Measurements from ENCODE around the gene NXPH4. TPM values are rescaled to one million over a fixed set of nuclear protein-coding genes. Genes with fewer than 3 reads are reported as not detected.

Gene NXPH4
- total and polyA plus RNA-seq, 7 experiments from 2014 or later: 0.31 TPM; not detected in 6

DNA sequence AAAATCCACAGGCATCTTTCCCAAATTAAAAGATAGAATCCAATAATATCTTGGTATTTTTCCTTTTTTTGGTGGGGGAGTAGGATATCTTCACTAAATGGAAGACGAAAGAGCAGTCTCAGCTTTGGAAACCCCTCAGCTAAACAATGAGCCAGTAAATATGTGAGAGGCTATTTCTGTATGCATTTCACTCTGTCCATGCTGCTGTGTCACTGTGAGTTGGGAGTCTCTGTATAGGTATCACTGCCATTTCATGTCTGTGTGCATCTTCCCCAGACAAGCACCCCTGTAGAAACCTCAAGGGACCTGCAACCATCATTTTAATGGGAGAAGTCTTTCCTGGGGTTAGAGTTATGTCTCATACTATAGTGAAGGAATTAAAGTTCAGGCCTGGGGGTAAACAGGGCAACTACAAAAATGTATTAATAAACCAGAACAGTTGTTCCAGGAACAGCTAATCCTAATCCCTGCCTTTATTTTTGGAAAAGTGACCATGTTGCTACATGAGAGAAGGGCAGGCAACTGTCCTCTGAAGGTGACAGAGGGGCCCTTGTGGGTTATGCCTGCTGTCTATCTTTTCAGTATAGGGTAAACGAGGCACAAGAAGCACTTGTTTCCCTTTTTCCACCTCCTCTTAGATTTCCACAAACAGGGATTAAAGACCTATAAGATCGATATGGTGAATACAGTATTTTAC, 45.7 kb downstream of the NXPH4 start:
- H3K4me1 Mint-ChIP-seq: peaks cover 0 to 5% (median 0%) of the 10 kb centered on the region in 7 donors
- CTCF ChIA-PET: interaction anchor here (0.6 to 2.2 kb wide), 3 partner anchors 18 to 190 kb away, joined by 3 to 6 read pairs (median 5); no protein-coding TSS in a partner anchor
- no peak for DNase-seq
- H3K4me1 ChIP-seq (ENCODE audit: control insufficient read depth in 2 of 2, insufficient read depth in 2 of 2, low read length in 2 of 2): no peaks in the 10 kb centered on the region
- no peaks in the 10 kb centered on the region for H3K27me3 Mint-ChIP-seq
- intact Hi-C loops (cut with micrococcal nuclease): no loop called here
- POLR2A ChIA-PET: no interaction called here
- H3K9me3 ChIP-seq (ENCODE audit: control insufficient read depth in 2 of 3, low read length in 3 of 3): no peaks in the 10 kb centered on the region
- H3K9me3 Mint-ChIP-seq: no peaks in the 10 kb centered on the region
- no peaks in the 10 kb centered on the region for H3K27me3 ChIP-seq (ENCODE audit: control insufficient read depth in 2 of 2, insufficient read depth in 2 of 2, low read length in 2 of 2)
- no peak for ATAC-seq
- H3K27ac Mint-ChIP-seq: no peak overlapping the region
- no peak overlapping the region for H3K4me3 Mint-ChIP-seq
- no peak overlapping the region for H3K27ac ChIP-seq (ENCODE audit: low read depth, low read length)
- H3K36me3 Mint-ChIP-seq: peaks cover 7 to 61% (median 31%) of the 10 kb centered on the region in 5 donors
- H3K4me3 ChIP-seq (ENCODE audit: low read length): no peak overlapping the region
- H3K36me3 ChIP-seq (ENCODE audit: control insufficient read depth in 2 of 3, insufficient read depth in 3 of 3, low read length in 3 of 3): peaks cover 18 to 77% (median 33%) of the 10 kb centered on the region in 3 experiments

- DNase-seq (no peak), ATAC-seq (no peak)
- ChIA-PET POLR2A (no interaction called here), CTCF (interaction anchor here (1.0 kb wide), 1 partner anchor 17 kb away, joined by 3 read pairs; no protein-coding TSS in a partner anchor)
- H3K36me3 ChIP-seq (ENCODE audit: control insufficient read depth in 2 of 3, insufficient read depth in 3 of 3, low read length in 3 of 3): peaks cover 16 to 78% (median 26%) of the 10 kb centered on the region in 3 experiments
- Mint-ChIP-seq H3K9me3 (no peaks in the 10 kb centered on the region), H3K36me3 (peaks cover 8 to 61% (median 31%) of the 10 kb centered on the region in 5 donors), H3K4me3 (no peak overlapping the region), H3K27ac (no peak overlapping the region), H3K4me1 (peaks cover 0 to 5% (median 0%) of the 10 kb centered on the region in 7 donors), H3K27me3 (no peaks in the 10 kb centered on the region)
- no peaks in the 10 kb centered on the region for H3K9me3 ChIP-seq (ENCODE audit: control insufficient read depth in 2 of 3, low read length in 3 of 3)
- H3K27me3 ChIP-seq (ENCODE audit: control insufficient read depth in 2 of 2, insufficient read depth in 2 of 2, low read length in 2 of 2): no peaks in the 10 kb centered on the region
- intact Hi-C loops (cut with micrococcal nuclease): loop anchor here (1.0 kb wide), 3 partner anchors 17 to 199 kb away; no protein-coding TSS in a partner anchor
- no peak overlapping the region for H3K27ac ChIP-seq (ENCODE audit: low read depth, low read length)
- no peaks in the 10 kb centered on the region for H3K4me1 ChIP-seq (ENCODE audit: control insufficient read depth in 2 of 2, insufficient read depth in 2 of 2, low read length in 2 of 2)
- H3K4me3 ChIP-seq (ENCODE audit: low read length): no peak overlapping the region
These were observed 46.5 kb downstream of the NXPH4 start for GRCh38 chr12:57263096-57263495.

- no peaks in the 10 kb centered on the region for H3K4me1 ChIP-seq (ENCODE audit: control insufficient read depth in 2 of 2, insufficient read depth in 2 of 2, low read length in 2 of 2)
- peaks cover 19 to 73% (median 33%) of the 10 kb centered on the region in 3 experiments for H3K36me3 ChIP-seq (ENCODE audit: control insufficient read depth in 2 of 3, insufficient read depth in 3 of 3, low read length in 3 of 3)
- H3K27ac Mint-ChIP-seq: peak overlapping the region in 3 of 9 donors; percentile 0 to 71 (median 20)
- no peaks in the 10 kb centered on the region for H3K9me3 ChIP-seq (ENCODE audit: control insufficient read depth in 2 of 3, low read length in 3 of 3)
- ATAC-seq (no peak), DNase-seq (no peak)
- H3K9me3 Mint-ChIP-seq: no peaks in the 10 kb centered on the region
- H3K27me3 Mint-ChIP-seq: no peaks in the 10 kb centered on the region
- POLR2A ChIA-PET: no interaction called here
- no peaks in the 10 kb centered on the region for H3K27me3 ChIP-seq (ENCODE audit: control insufficient read depth in 2 of 2, insufficient read depth in 2 of 2, low read length in 2 of 2)
- no peak overlapping the region for H3K4me3 Mint-ChIP-seq
- CTCF ChIA-PET: interaction anchor here (1.0 to 1.7 kb wide), 3 partner anchors 10 to 189 kb away, joined by 3 to 4 read pairs (median 3); no protein-coding TSS in a partner anchor
- no peak overlapping the region for H3K27ac ChIP-seq (ENCODE audit: low read depth, low read length)
- H3K4me1 Mint-ChIP-seq: peaks cover 0 to 9% (median 2%) of the 10 kb centered on the region in 7 donors
- peaks cover 13 to 58% (median 26%) of the 10 kb centered on the region in 5 donors for H3K36me3 Mint-ChIP-seq
- intact Hi-C loops (cut with micrococcal nuclease): no loop called here
- H3K4me3 ChIP-seq (ENCODE audit: low read length): no peak overlapping the region
These were observed 50.1 kb downstream of the NXPH4 start for GRCh38 chr12:57266681-57267080.

- Histone ChIP-seq H3K4me3 (ENCODE audit: low read length) (no peak overlapping the region), H3K4me1 (ENCODE audit: control insufficient read depth in 2 of 2, insufficient read depth in 2 of 2, low read length in 2 of 2) (no peaks in the 10 kb centered on the region), H3K36me3 (ENCODE audit: control insufficient read depth in 2 of 3, insufficient read depth in 3 of 3, low read length in 3 of 3) (peaks cover 13 to 68% (median 32%) of the 10 kb centered on the region in 3 experiments), H3K27me3 (ENCODE audit: control insufficient read depth in 2 of 2, insufficient read depth in 2 of 2, low read length in 2 of 2) (no peaks in the 10 kb centered on the region), H3K9me3 (ENCODE audit: control insufficient read depth in 2 of 3, low read length in 3 of 3) (no peaks in the 10 kb centered on the region), H3K27ac (ENCODE audit: low read depth, low read length) (no peak overlapping the region)
- Mint-ChIP-seq H3K27me3 (no peaks in the 10 kb centered on the region), H3K36me3 (peaks cover 16 to 54% (median 26%) of the 10 kb centered on the region in 5 donors), H3K4me1 (peaks cover 0 to 9% (median 2%) of the 10 kb centered on the region in 7 donors), H3K27ac (peak overlapping the region in 3 of 9 donors; percentile 20 to 90 (median 38)), H3K9me3 (no peaks in the 10 kb centered on the region), H3K4me3 (no peak overlapping the region)
- intact Hi-C loops (cut with micrococcal nuclease): no loop called here
- ATAC-seq: no peak
- no peak for DNase-seq
- CTCF ChIA-PET: no interaction called here
- POLR2A ChIA-PET: no interaction called here
These were observed 51.7 kb downstream of the NXPH4 start for GRCh38 chr12:57268264-57268663.

DNA sequence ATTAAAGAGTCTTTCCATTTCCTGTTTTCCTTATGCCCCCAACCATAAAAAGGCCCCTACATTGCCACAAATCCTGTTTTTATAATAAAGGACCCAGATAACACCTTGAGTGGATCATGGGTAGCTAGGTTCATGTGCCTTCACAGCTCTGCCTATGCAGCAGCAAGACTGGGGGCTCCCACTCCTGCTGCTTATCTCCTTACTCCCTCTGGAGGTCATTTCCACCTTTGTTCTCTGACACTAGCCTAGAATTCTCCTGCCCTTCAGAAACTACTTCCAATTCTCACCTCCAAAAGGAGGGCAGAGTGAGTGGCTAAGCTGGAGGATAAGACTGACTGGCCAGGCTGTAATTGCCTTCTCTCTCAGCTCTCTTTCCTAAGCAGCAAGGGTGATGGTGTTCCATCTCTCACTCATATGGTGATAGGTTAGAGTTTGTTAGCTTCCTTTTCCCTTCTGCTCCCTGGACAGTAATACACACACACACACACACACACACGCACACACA, 54.4 kb downstream of the NXPH4 start:
- H3K4me3 ChIP-seq (ENCODE audit: low read length): no peak overlapping the region
- POLR2A ChIA-PET: interaction anchor here (0.8 kb wide), 1 partner anchor 28 kb away, joined by 3 read pairs; no protein-coding TSS in a partner anchor
- H3K27ac ChIP-seq (ENCODE audit: low read depth, low read length): no peak overlapping the region
- no peaks in the 10 kb centered on the region for H3K4me1 ChIP-seq (ENCODE audit: control insufficient read depth in 2 of 2, insufficient read depth in 2 of 2, low read length in 2 of 2)
- H3K27me3 ChIP-seq (ENCODE audit: control insufficient read depth in 2 of 2, insufficient read depth in 2 of 2, low read length in 2 of 2): no peaks in the 10 kb centered on the region
- Mint-ChIP-seq H3K4me3 (peak overlapping the region in 1 of 10 donors; percentile 10), H3K36me3 (peaks cover 16 to 56% (median 26%) of the 10 kb centered on the region in 5 donors), H3K27me3 (no peaks in the 10 kb centered on the region), H3K27ac (peak overlapping the region in 5 of 9 donors; percentile 8 to 81 (median 70)), H3K9me3 (no peaks in the 10 kb centered on the region), H3K4me1 (peaks cover 0 to 4% (median 2%) of the 10 kb centered on the region in 7 donors)
- intact Hi-C loops (cut with micrococcal nuclease): no loop called here
- H3K9me3 ChIP-seq (ENCODE audit: control insufficient read depth in 2 of 3, low read length in 3 of 3): no peaks in the 10 kb centered on the region
- peaks cover 19 to 68% (median 32%) of the 10 kb centered on the region in 3 experiments for H3K36me3 ChIP-seq (ENCODE audit: control insufficient read depth in 2 of 3, insufficient read depth in 3 of 3, low read length in 3 of 3)
- no peak for DNase-seq
- ATAC-seq: no peak
- CTCF ChIA-PET: no interaction called here

DNA sequence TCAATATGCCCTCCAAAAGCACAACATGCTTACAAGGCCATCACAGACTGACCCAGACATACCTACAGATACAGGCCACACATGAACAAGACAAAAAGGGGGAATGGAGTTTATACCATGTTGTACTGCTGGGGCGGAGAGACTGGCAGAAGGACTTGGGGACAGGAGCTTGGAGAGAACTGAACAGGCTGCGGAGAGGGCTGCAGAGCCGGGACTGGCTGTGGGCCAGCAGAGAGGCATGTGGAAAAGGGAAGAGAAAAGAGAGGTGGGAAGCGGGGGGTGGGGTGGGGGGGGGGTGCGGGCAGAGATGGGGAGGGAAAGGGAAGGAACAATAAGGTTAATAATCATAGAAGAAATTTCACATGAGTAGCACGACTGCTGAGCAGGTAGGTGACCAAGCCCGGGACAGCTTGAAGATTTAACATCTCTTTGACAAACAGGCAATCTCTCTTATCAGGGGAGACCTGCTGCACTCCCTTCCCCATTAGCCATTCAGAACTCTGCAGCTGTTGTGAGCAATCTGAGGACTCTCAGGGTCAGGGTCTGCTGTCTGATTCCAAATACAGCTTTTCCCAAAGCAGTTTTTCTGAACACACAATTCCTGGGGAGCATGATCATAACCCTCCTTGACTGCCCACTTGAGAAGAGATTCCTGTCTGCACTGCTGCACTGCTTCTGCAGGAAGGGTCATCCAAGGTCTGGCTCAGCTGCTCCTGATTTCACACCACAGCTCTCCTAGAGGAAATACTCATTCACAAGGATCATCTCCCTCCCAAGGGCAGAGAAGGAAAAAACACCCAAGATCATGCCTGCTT, 56.0 kb downstream of the NXPH4 start:
- H3K4me1 ChIP-seq (ENCODE audit: control insufficient read depth in 2 of 2, insufficient read depth in 2 of 2, low read length in 2 of 2): no peaks in the 10 kb centered on the region
- Mint-ChIP-seq H3K27ac (peak overlapping the region in 3 of 9 donors; percentile 17 to 55 (median 18)), H3K36me3 (peaks cover 9 to 60% (median 27%) of the 10 kb centered on the region in 5 donors), H3K4me1 (peaks cover 0 to 4% (median 2%) of the 10 kb centered on the region in 7 donors), H3K27me3 (no peaks in the 10 kb centered on the region), H3K4me3 (no peak overlapping the region), H3K9me3 (peaks cover 0 to 2% (median 0%) of the 10 kb centered on the region in 11 donors)
- ChIA-PET CTCF (interaction anchor here (1.9 kb wide), 1 partner anchor 30 kb away, joined by 7 read pairs; no protein-coding TSS in a partner anchor), POLR2A (no interaction called here)
- H3K9me3 ChIP-seq (ENCODE audit: control insufficient read depth in 2 of 3, low read length in 3 of 3): no peaks in the 10 kb centered on the region
- H3K27me3 ChIP-seq (ENCODE audit: control insufficient read depth in 2 of 2, insufficient read depth in 2 of 2, low read length in 2 of 2): no peaks in the 10 kb centered on the region
- DNase-seq (no peak), ATAC-seq (no peak)
- no peak overlapping the region for H3K27ac ChIP-seq (ENCODE audit: low read depth, low read length)
- no peak overlapping the region for H3K4me3 ChIP-seq (ENCODE audit: low read length)
- H3K36me3 ChIP-seq (ENCODE audit: control insufficient read depth in 2 of 3, insufficient read depth in 3 of 3, low read length in 3 of 3): peaks cover 19 to 63% (median 24%) of the 10 kb centered on the region in 3 experiments
- intact Hi-C loops (cut with micrococcal nuclease): no loop called here
